Trophoblast cell (in vitro differentiated cells and primary cell): ENCODE results near the gene PAK1IP1.

Experiments
- DNase-seq, 2 donors: peaks; one replicate each; pipeline ENCODE4 v3.0.0-alpha.2; 2016
- H2AFZ ChIP-seq: 2 replicates; pipeline ENCODE4 v1.6.1; 2013; ENCODE audit warnings: low read length, moderate library complexity, mild to moderate bottlenecking; ENCODE audit not compliant: insufficient read depth, poor library complexity
- H2AK5ac ChIP-seq: 2 replicates; pipeline ENCODE4 v1.6.1; 2013; ENCODE audit warnings: mild to moderate bottlenecking, low read length
- H2BK120ac ChIP-seq: 2 replicates; pipeline ENCODE4 v1.6.1; 2013; ENCODE audit warnings: low read length, mild to moderate bottlenecking, moderate library complexity; ENCODE audit not compliant: insufficient read depth, poor library complexity
- H2BK12ac ChIP-seq: 2 replicates; pipeline ENCODE4 v1.6.1; 2013; ENCODE audit warnings: mild to moderate bottlenecking, low read length, moderate library complexity
- H2BK5ac ChIP-seq: 2 replicates; pipeline ENCODE4 v1.6.1; 2013; ENCODE audit warnings: low read length, low read depth, moderate library complexity, mild to moderate bottlenecking; ENCODE audit not compliant: poor library complexity
- H3K14ac ChIP-seq: 2 replicates; pipeline ENCODE4 v1.6.1; 2013; ENCODE audit warnings: mild to moderate bottlenecking, low read length
- H3K18ac ChIP-seq: 2 replicates; pipeline ENCODE4 v1.6.1; 2013; ENCODE audit warnings: mild to moderate bottlenecking, low read length
- H3K23ac ChIP-seq: 2 replicates; pipeline ENCODE4 v1.6.1; 2013; ENCODE audit warnings: low read length
- H3K27ac ChIP-seq: 2 replicates; pipeline ENCODE4 v1.5.1; 2013; ENCODE audit warnings: low read depth, mild to moderate bottlenecking, inconsistent platforms, low read length, moderate library complexity
- H3K27me3 ChIP-seq: 2 replicates; pipeline ENCODE4 v1.6.1; 2013; ENCODE audit warnings: inconsistent platforms, mild to moderate bottlenecking, low read length, moderate library complexity; ENCODE audit not compliant: insufficient read depth
- H3K36me3 ChIP-seq, 2 experiments: 1 replicate in 1 of 2; 2 replicates in 1 of 2; pipeline ENCODE4 v1.6.1; 2013; ENCODE audit warnings: low read length in 2 of 2, mild to moderate bottlenecking in 2 of 2, moderate library complexity in 1 of 2; ENCODE audit not compliant: insufficient read depth in 2 of 2, control insufficient read depth in 1 of 2
- H3K4ac ChIP-seq: 2 replicates; pipeline ENCODE4 v1.6.1; 2013; ENCODE audit warnings: low read depth, mild to moderate bottlenecking, low read length, moderate library complexity
- H3K4me1 ChIP-seq, 2 experiments: 1 replicate in 1 of 2; 2 replicates in 1 of 2; pipeline ENCODE4 v1.6.1; 2013; ENCODE audit warnings: low read length in 2 of 2, mild to moderate bottlenecking in 2 of 2, moderate library complexity in 1 of 2; ENCODE audit not compliant: insufficient read depth in 2 of 2, control insufficient read depth in 1 of 2
- H3K4me2 ChIP-seq: 2 replicates; pipeline ENCODE4 v1.6.1; 2013; ENCODE audit warnings: inconsistent platforms, mild to moderate bottlenecking, low read length, moderate library complexity
- H3K4me3 ChIP-seq: 2 replicates; pipeline ENCODE4 v1.5.1; 2013; ENCODE audit warnings: mild to moderate bottlenecking, low read depth, low read length, inconsistent platforms
- H3K79me1 ChIP-seq: one replicate; pipeline ENCODE4 v1.6.1; 2013; ENCODE audit warnings: low read length
- H3K79me2 ChIP-seq: 2 replicates; pipeline ENCODE4 v1.6.1; 2013; ENCODE audit warnings: low read length, mild to moderate bottlenecking; ENCODE audit not compliant: control insufficient read depth, insufficient read depth, poor library complexity
- H3K9ac ChIP-seq: 2 replicates; pipeline ENCODE4 v1.6.1; 2013; ENCODE audit warnings: mild to moderate bottlenecking, low read length
- H3K9me3 ChIP-seq: 2 replicates; pipeline ENCODE4 v1.6.1; 2013; ENCODE audit warnings: low read depth, mild to moderate bottlenecking, control low read depth, inconsistent platforms, low read length; ENCODE audit not compliant: insufficient read depth
- H4K12ac ChIP-seq: 2 replicates; pipeline ENCODE4 v1.6.1; 2013; ENCODE audit warnings: low read depth, mild to moderate bottlenecking, low read length, moderate library complexity
- H4K8ac ChIP-seq: 2 replicates; pipeline ENCODE4 v1.6.1; 2013; ENCODE audit warnings: low read depth, mild to moderate bottlenecking, low read length, moderate library complexity
- H4K91ac ChIP-seq: one replicate; pipeline ENCODE4 v1.6.1; 2013; ENCODE audit warnings: low read depth, mild to moderate bottlenecking, low read length, moderate library complexity
- WGBS: extraction: QIAGEN DNeasy Blood & Tissue Kit; methylation state at CpG from one replicate; pipeline ENCODE4 v1.1.7; 2013; ENCODE audit warnings: missing lambda C conversion rate; ENCODE audit not compliant: insufficient read length, insufficient coverage; ENCODE audit errors: extremely low coverage; 5-methylcytosine and 5-hydroxymethylcytosine counted together

The PAK1IP1 gene

GRCh38 chr6:10722570-10722819 is 27.7 kb downstream of the PAK1IP1 start:
- Histone ChIP-seq H3K9me3 (peaks cover 8% of the 10 kb centered on the region), H2AK5ac (no peak overlapping the region), H3K4ac (peak overlapping the region; percentile 78), H4K12ac (peak overlapping the region; percentile 90), H3K9ac (peak overlapping the region; percentile 83), H3K23ac (no peak overlapping the region), H3K14ac (peak overlapping the region; percentile 84), H2BK5ac (peak overlapping the region; percentile 86), H3K4me1 (peaks cover 0 to 8% of the 10 kb centered on the region in 2 experiments), H3K36me3 (peaks cover 11 to 15% of the 10 kb centered on the region in 2 experiments), H3K27me3 (no peaks in the 10 kb centered on the region), H3K4me2 (peak overlapping the region; percentile 92), H3K79me2 (peaks cover 2% of the 10 kb centered on the region), H2BK12ac (peak overlapping the region; percentile 70), H2BK120ac (peak overlapping the region; percentile 72), H3K18ac (peak overlapping the region; percentile 84), H3K27ac (peak overlapping the region; percentile 86), H3K4me3 (peak overlapping the region; percentile 82), H4K91ac (peak overlapping the region; percentile 88), H2AFZ (peak overlapping the region; percentile 98), H3K79me1 (peaks cover 11% of the 10 kb centered on the region), H4K8ac (peak overlapping the region; percentile 95)
- no peak for DNase-seq
- no CpG with 5 or more reads among the region's 6 CpGs for WGBS

- H3K23ac ChIP-seq = no peak within 1 kb of the TSS
- no peak within 1 kb of the TSS for H2AK5ac ChIP-seq
- peak within 1 kb of the TSS; percentile 84 for H3K14ac ChIP-seq
- peak within 1 kb of the TSS; percentile 82 for H3K4me3 ChIP-seq
- H3K4me1 ChIP-seq = peaks cover 0 to 8% of the 10 kb centered on the region in 2 experiments
- peak within 1 kb of the TSS; percentile 70 for H2BK12ac ChIP-seq
- WGBS = no CpG with 5 or more reads among the region's 55 CpGs
- H4K8ac ChIP-seq = peak within 1 kb of the TSS; percentile 95
- peak within 1 kb of the TSS; percentile 86 for H2BK5ac ChIP-seq
- DNase-seq = peak; percentile 99
- peak within 1 kb of the TSS; percentile 88 for H4K91ac ChIP-seq
- H3K4ac ChIP-seq = peak within 1 kb of the TSS; percentile 78
- H2BK120ac ChIP-seq = peak within 1 kb of the TSS; percentile 72
- H3K36me3 ChIP-seq = peaks cover 11 to 18% of the 10 kb centered on the region in 2 experiments
- H3K18ac ChIP-seq = peak within 1 kb of the TSS; percentile 84
- H3K27ac ChIP-seq = peak within 1 kb of the TSS; percentile 86
- H3K9me3 ChIP-seq = peaks cover 8% of the 10 kb centered on the region
- peaks cover 2% of the 10 kb centered on the region for H3K79me2 ChIP-seq
- H4K12ac ChIP-seq = peak within 1 kb of the TSS; percentile 90
- no peaks in the 10 kb centered on the region for H3K27me3 ChIP-seq
- H3K79me1 ChIP-seq = peaks cover 11% of the 10 kb centered on the region
- H3K4me2 ChIP-seq = peak within 1 kb of the TSS; percentile 92
- peak within 1 kb of the TSS; percentile 98 for H2AFZ ChIP-seq
- peak within 1 kb of the TSS; percentile 94 for H3K9ac ChIP-seq
Observed at GRCh38 chr6:10722820-10723566, 28.2 kb downstream of the PAK1IP1 start, which contains the start of gene TMEM14C. TSS of gene TMEM14C (plus strand) at chr6:10723070. CDS start at chr6:10724614, 1,544 bp downstream.

- WGBS = no CpG with 5 or more reads among the region's 7 CpGs
- no peak for DNase-seq
- H3K4me1 ChIP-seq = peaks cover 0 to 8% of the 10 kb centered on the region in 2 experiments
Observed at GRCh38 chr6:10723567-10723881, 28.8 kb downstream of the PAK1IP1 start.

GRCh38 chr6:10725044-10725443 is 30.3 kb downstream of the PAK1IP1 start:
- H4K8ac ChIP-seq = no peak overlapping the region
- no peak overlapping the region for H3K14ac ChIP-seq
- H2BK120ac ChIP-seq = no peak overlapping the region
- no peak overlapping the region for H2BK12ac ChIP-seq
- H3K9me3 ChIP-seq = peaks cover 3% of the 10 kb centered on the region
- H3K27me3 ChIP-seq = no peaks in the 10 kb centered on the region
- no peak overlapping the region for H3K9ac ChIP-seq
- H3K36me3 ChIP-seq = peaks cover 22 to 28% of the 10 kb centered on the region in 2 experiments
- no peak overlapping the region for H2BK5ac ChIP-seq
- H3K4me3 ChIP-seq = no peak overlapping the region
- H3K4me2 ChIP-seq = no peak overlapping the region
- H3K79me1 ChIP-seq = peaks cover 11% of the 10 kb centered on the region
- DNase-seq = no peak
- no peak overlapping the region for H2AFZ ChIP-seq
- H3K4ac ChIP-seq = no peak overlapping the region
- H4K91ac ChIP-seq = no peak overlapping the region
- no peak overlapping the region for H2AK5ac ChIP-seq
- no CpG with 5 or more reads among the region's 6 CpGs for WGBS
- H3K23ac ChIP-seq = no peak overlapping the region
- no peak overlapping the region for H3K18ac ChIP-seq
- no peak overlapping the region for H4K12ac ChIP-seq
- H3K4me1 ChIP-seq = peaks cover 0 to 8% of the 10 kb centered on the region in 2 experiments
- no peak overlapping the region for H3K27ac ChIP-seq
- H3K79me2 ChIP-seq = peaks cover 2% of the 10 kb centered on the region

More at GRCh38 chr6:10723567-10723881, 28.8 kb downstream of the PAK1IP1 start:
- H2BK120ac ChIP-seq = peak overlapping the region; percentile 29
- peak overlapping the region; percentile 94 for H3K9ac ChIP-seq
- H3K23ac ChIP-seq = no peak overlapping the region
- H2BK5ac ChIP-seq = peak overlapping the region; percentile 61
- H4K91ac ChIP-seq = peak overlapping the region; percentile 16
- H3K14ac ChIP-seq = no peak overlapping the region
- H3K18ac ChIP-seq = peak overlapping the region; percentile 79
- H2BK12ac ChIP-seq = no peak overlapping the region
- peaks cover 15 to 23% of the 10 kb centered on the region in 2 experiments for H3K36me3 ChIP-seq
- H3K4ac ChIP-seq = peak overlapping the region; percentile 60
- peak overlapping the region; percentile 24 for H4K8ac ChIP-seq
- H3K27me3 ChIP-seq = no peaks in the 10 kb centered on the region
- peak overlapping the region; percentile 82 for H3K4me3 ChIP-seq
- no peak overlapping the region for H2AFZ ChIP-seq
- H3K27ac ChIP-seq = peak overlapping the region; percentile 62
- peak overlapping the region; percentile 92 for H3K4me2 ChIP-seq
- no peak overlapping the region for H2AK5ac ChIP-seq
- H3K9me3 ChIP-seq = peaks cover 4% of the 10 kb centered on the region
- H3K79me1 ChIP-seq = peaks cover 11% of the 10 kb centered on the region
- H4K12ac ChIP-seq = no peak overlapping the region
- peaks cover 2% of the 10 kb centered on the region for H3K79me2 ChIP-seq
